ENCODE measurements around the gene SERPINB13.

DNA sequence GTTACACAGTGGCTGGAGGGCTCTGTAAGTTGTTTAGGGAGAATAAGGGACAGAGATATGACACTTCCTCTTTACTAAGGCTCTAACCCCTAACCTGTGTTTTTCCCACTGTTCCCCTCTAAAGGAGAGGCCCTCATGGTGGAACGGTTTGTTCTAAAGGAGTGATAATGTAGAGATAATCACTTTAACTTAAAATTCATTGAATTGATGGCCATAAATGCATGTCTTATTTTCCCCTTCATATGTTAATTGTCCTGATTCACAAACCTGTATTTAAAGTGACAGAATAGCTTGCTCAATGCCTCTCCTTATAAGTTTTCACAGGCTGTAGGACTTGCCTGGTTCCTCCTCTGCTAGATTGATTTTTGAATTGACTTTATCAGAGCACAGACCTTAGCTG is 45.1 kb upstream of the SERPINB13 start, which contains the start of gene SERPINB12:
- TF ChIP-seq CTCF (IDR thresholded peaks at IDR 0.05) (no peak), EZH2 (IDR thresholded peaks at IDR 0.05; ENCODE audit: borderline replicate concordance, insufficient read depth, low read depth, low read length, poor library complexity, severe bottlenecking) (no peak)
